Neural progenitor cell (in vitro differentiated cells): Measurements from ENCODE around the gene PCSK9. TPM values are rescaled to one million over a fixed set of nuclear protein-coding genes. Genes with fewer than 3 reads are reported as not detected.
A peak's percentile ranks its signal among the peaks of the same experiment; 100 is the strongest.

ENCODE experiments used
- DNase-seq: peaks from one replicate; pipeline ENCODE4 v3.0.0-alpha.2; 2016; ENCODE audit warnings: low spot score
- H2AFZ ChIP-seq: fragments of 200-600 bp; sonication (generic); replicated peaks from 2 replicates; pipeline ENCODE4 v1.6.1; 2016; ENCODE audit warnings: antibody characterized with exemption
- H3F3A ChIP-seq: fragments of 200-600 bp; sonication (generic); 2 replicates; pipeline ENCODE4 v1.6.1; 2016; ENCODE audit warnings: antibody characterized with exemption, low read depth
- H3K27ac ChIP-seq: fragments of 200-600 bp; sonication (generic); 2 replicates; pipeline ENCODE4 v1.5.1; 2016; ENCODE audit warnings: mild to moderate bottlenecking
- H3K27me3 ChIP-seq: fragments of 200-600 bp; sonication (generic); 2 replicates; pipeline ENCODE4 v1.6.1; 2016; ENCODE audit warnings: mild to moderate bottlenecking, moderate library complexity
- H3K36me3 ChIP-seq: fragments of 200-600 bp; sonication (generic); 2 replicates; pipeline ENCODE4 v1.5.1; 2016
- H3K4me1 ChIP-seq: fragments of 200-600 bp; sonication (generic); 2 replicates; pipeline ENCODE4 v1.6.1; 2016; ENCODE audit warnings: mixed run types
- H3K4me2 ChIP-seq: fragments of 200-600 bp; sonication (generic); 2 replicates; pipeline ENCODE4 v1.6.1; 2016
- H3K4me3 ChIP-seq: fragments of 200-600 bp; sonication (generic); 2 replicates; pipeline ENCODE4 v1.5.1; 2016
- H3K79me2 ChIP-seq: fragments of 200-600 bp; sonication (generic); 2 replicates; pipeline ENCODE4 v1.6.1; 2016; ENCODE audit warnings: low read depth
- H3K9ac ChIP-seq: fragments of 200-600 bp; sonication (generic); 2 replicates; pipeline ENCODE4 v1.6.1; 2016
- H3K9me3 ChIP-seq: fragments of 200-600 bp; sonication (generic); 2 replicates; pipeline ENCODE4 v1.5.1; 2016; ENCODE audit warnings: low read depth
- H4K20me1 ChIP-seq: fragments of 200-600 bp; sonication (generic); 2 replicates; pipeline ENCODE4 v1.6.1; 2016; ENCODE audit warnings: low read depth
- H3K27ac Mint-ChIP-seq: 3 replicates; pipeline ENCODE4 v1.8.0; 2021; ENCODE audit warnings: mixed read lengths
- H3K27me3 Mint-ChIP-seq: 2 replicates; pipeline ENCODE4 v1.8.0; 2022; ENCODE audit warnings: low read depth, mild to moderate bottlenecking, inconsistent platforms, moderate library complexity, mixed read lengths; ENCODE audit not compliant: insufficient read depth
- H3K36me3 Mint-ChIP-seq: 3 replicates; pipeline ENCODE4 v1.8.0; 2021; ENCODE audit warnings: mixed read lengths
- H3K4me1 Mint-ChIP-seq: 3 replicates; pipeline ENCODE4 v1.8.0; 2021; ENCODE audit warnings: mixed read lengths
- H3K4me3 Mint-ChIP-seq: 3 replicates; pipeline ENCODE4 v1.8.0; 2021; ENCODE audit warnings: mild to moderate bottlenecking, moderate library complexity, mixed read lengths
- H3K9me3 Mint-ChIP-seq: 3 replicates; pipeline ENCODE4 v1.8.0; 2020; ENCODE audit warnings: mixed read lengths
- CTCF ChIP-seq: fragments of 200-600 bp; sonication (generic); IDR thresholded peaks from 2 replicates; pipeline ENCODE4 v1.5.1; 2017; ENCODE audit warnings: antibody characterized with exemption, mild to moderate bottlenecking
- EZH2 ChIP-seq: fragments of 200-600 bp; sonication (generic); IDR thresholded peaks from 2 replicates; pipeline ENCODE4 v1.6.1; 2017; ENCODE audit warnings: antibody characterized with exemption, mild to moderate bottlenecking, moderate library complexity
- EZH2phosphoT487 ChIP-seq: fragments of 200-600 bp; sonication (generic); IDR thresholded peaks from 2 replicates; pipeline ENCODE4 v1.6.1; 2017; ENCODE audit warnings: antibody characterized with exemption
- total RNA-seq: library from RNA; depleted of rRNA; stranded (reverse); fragments of >200 nt; gene quantifications from 2 replicates; pipeline ENCODE4 v1.2.3, GENCODE V29; 2015; ENCODE audit warnings: low replicate concordance

The PCSK9 gene
- total RNA-seq, 1 donor from 2014 or later = 4.5 TPM

DNA sequence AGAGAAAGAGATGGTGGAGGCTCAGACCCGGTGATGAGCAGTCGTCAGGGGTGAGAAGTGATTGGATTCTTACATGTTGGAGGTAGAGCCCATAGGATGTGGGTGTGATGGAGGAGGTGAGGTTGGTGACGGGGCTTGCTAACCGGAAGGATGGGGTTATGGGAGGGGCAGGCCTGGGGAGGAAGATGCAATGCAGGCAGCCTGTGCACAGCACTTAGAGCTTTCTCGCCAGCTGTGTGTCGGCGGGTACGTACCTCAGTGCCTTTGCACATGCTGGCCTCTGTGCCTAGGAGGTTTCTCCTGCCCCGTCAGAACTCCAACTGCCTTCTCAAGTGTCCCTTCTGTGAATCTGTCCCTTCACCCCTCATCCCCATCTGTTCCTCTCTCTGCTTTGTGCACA, 43.5 kb upstream of the PCSK9 start:
- H3K36me3 Mint-ChIP-seq = no peaks in the 10 kb centered on the region
- peaks cover 61% of the 10 kb centered on the region for H3K27me3 ChIP-seq
- peaks cover 14% of the 10 kb centered on the region for H3K4me1 ChIP-seq
- H3K27ac ChIP-seq = no peak overlapping the region
- no peak overlapping the region for H3K27ac Mint-ChIP-seq
- no peak for TF ChIP-seq EZH2phosphoT487
- TF ChIP-seq CTCF = no peak
- TF ChIP-seq EZH2 = no peak
- no peak overlapping the region for H2AFZ ChIP-seq
- H3K4me2 ChIP-seq = no peak overlapping the region
- H3F3A ChIP-seq = peaks cover 9% of the 10 kb centered on the region
- peaks cover 32% of the 10 kb centered on the region for H3K4me1 Mint-ChIP-seq
- peaks cover 2% of the 10 kb centered on the region for H4K20me1 ChIP-seq
- DNase-seq = no peak
- peak overlapping the region; percentile 6 for H3K4me3 Mint-ChIP-seq
- H3K36me3 ChIP-seq = no peaks in the 10 kb centered on the region
- no peaks in the 10 kb centered on the region for H3K9me3 Mint-ChIP-seq
- no peaks in the 10 kb centered on the region for H3K9me3 ChIP-seq
- no peaks in the 10 kb centered on the region for H3K79me2 ChIP-seq
- H3K4me3 ChIP-seq = no peak overlapping the region
- no peak overlapping the region for H3K9ac ChIP-seq
- peaks cover 38% of the 10 kb centered on the region for H3K27me3 Mint-ChIP-seq

- Histone ChIP-seq H3K27me3 (peaks cover 62% of the 10 kb centered on the region), H3K4me2 (peak overlapping the region; percentile 82), H4K20me1 (peaks cover 2% of the 10 kb centered on the region), H3K27ac (no peak overlapping the region), H3F3A (peaks cover 9% of the 10 kb centered on the region), H3K36me3 (no peaks in the 10 kb centered on the region), H3K4me3 (peak overlapping the region; percentile 47), H3K9me3 (no peaks in the 10 kb centered on the region), H3K4me1 (peaks cover 14% of the 10 kb centered on the region), H3K9ac (no peak overlapping the region), H2AFZ (peak overlapping the region; percentile 66), H3K79me2 (no peaks in the 10 kb centered on the region)
- Mint-ChIP-seq H3K4me1 (peaks cover 32% of the 10 kb centered on the region), H3K27ac (no peak overlapping the region), H3K4me3 (peak overlapping the region; percentile 64), H3K9me3 (no peaks in the 10 kb centered on the region), H3K27me3 (peaks cover 38% of the 10 kb centered on the region), H3K36me3 (no peaks in the 10 kb centered on the region)
- DNase-seq = peak; percentile 89
- TF ChIP-seq EZH2phosphoT487 = no peak
- TF ChIP-seq EZH2 = no peak
- TF ChIP-seq CTCF = peak; percentile 94
These were observed 42.9 kb upstream of the PCSK9 start for GRCh38 chr1:54996359-54996868.

DNA sequence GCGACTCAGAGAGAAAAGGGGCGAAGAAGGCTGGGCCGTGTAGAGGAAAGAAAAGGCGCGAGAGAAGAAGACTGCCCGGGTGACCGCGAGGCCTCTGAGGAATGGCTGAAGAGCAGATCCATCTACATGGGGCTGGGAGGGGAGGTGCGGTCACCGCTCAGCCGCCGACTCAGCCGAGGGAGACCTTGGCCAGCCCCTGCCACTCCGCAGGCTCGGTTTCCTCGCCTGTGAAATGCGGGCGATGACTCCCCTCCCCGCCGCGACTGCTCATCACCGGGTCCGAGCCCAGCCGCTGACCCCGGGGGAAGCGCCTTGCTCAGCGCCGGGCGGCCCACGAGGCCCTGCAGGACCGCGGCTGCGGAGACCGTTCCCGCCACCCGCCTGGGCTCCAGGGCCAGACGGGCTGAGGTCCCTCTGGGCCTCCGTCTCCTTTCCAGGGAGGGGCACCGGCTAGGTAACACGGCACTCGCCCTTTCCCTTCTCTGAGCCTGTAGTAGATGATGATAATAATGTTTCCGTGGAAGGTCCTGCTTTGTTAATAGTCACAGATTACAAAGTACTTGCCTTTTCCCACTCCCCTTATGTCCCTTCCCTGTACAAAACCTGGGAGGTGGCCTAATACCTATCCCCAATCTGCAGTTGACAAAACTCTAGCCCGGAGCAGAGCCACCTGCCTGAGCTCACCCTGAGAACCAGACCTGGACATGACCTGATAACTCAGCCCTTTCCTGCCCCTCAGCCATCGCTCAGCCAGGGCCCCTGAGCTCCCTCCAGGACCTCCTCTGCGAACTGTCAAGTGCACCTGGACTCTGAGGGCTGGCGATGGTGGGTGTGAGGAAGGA, 42.3 kb upstream of the PCSK9 start:
- TF ChIP-seq CTCF = no peak
- peak; percentile 78 for TF ChIP-seq EZH2phosphoT487
- TF ChIP-seq EZH2 = peak; percentile 86
- Histone ChIP-seq H3K27ac (no peak overlapping the region), H3F3A (peaks cover 9% of the 10 kb centered on the region), H3K36me3 (no peaks in the 10 kb centered on the region), H3K79me2 (no peaks in the 10 kb centered on the region), H3K9ac (no peak overlapping the region), H3K4me2 (peak overlapping the region; percentile 82), H3K27me3 (peaks cover 69% of the 10 kb centered on the region), H3K9me3 (no peaks in the 10 kb centered on the region), H2AFZ (peak overlapping the region; percentile 66), H3K4me3 (peak overlapping the region; percentile 47), H3K4me1 (peaks cover 14% of the 10 kb centered on the region), H4K20me1 (peaks cover 2% of the 10 kb centered on the region)
- Mint-ChIP-seq H3K9me3 (no peaks in the 10 kb centered on the region), H3K27ac (peak overlapping the region; percentile 68), H3K36me3 (no peaks in the 10 kb centered on the region), H3K4me3 (peak overlapping the region; percentile 64), H3K4me1 (peaks cover 32% of the 10 kb centered on the region), H3K27me3 (peaks cover 36% of the 10 kb centered on the region)
- DNase-seq = peak; percentile 48
